CD4-positive, alpha-beta T cell treated with Interleukin-6 at 100 ng/mL for 8 hours (primary cell): ENCODE measurements around the gene RARB.

ENCODE experiments used
- DNase-seq: peaks from one replicate; pipeline ENCODE4 v3.0.0-alpha.2; 2020; ENCODE audit warnings: mixed read lengths, low spot score

RARB gene

DNA sequence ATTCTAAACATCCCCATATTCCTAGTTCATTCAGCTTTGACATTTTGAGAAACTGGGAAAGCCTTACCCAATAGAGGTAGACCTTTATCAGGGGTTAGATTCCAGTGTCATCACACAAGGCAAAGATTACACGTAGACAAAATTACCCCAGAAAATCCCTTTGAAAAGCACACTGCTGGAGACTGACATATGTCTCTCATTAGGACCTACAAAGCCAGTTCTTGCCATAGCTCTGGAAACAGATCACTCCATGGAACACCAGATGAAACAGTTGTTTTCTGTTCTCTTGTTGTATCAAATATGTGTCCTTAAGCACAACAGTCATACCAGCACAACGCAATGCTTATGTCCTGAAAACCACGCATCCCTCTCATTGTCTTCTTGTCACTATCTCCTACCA is 44.7 kb downstream of the RARB start:
- DNase-seq = no peak

DNA sequence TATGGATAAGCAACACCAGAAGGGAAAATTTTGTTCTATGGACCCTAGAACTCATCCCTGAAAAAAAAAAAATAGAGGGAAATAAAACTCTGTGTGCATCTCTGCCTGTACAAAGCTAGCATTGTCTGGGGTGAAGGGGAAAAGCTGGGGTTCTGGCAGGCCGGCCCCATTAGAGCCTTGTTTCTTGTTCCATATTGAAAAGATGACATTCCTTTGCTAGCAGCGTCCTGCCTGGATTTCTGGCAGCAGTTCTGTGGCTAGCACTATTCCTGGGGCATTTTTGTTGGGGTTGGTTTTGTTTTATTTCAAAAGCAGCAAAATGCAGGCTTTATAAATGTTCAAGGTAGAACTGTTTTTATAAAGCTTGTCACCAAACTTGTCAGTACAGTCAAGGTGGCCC is 45.2 kb downstream of the RARB start:
- no peak for DNase-seq

DNA sequence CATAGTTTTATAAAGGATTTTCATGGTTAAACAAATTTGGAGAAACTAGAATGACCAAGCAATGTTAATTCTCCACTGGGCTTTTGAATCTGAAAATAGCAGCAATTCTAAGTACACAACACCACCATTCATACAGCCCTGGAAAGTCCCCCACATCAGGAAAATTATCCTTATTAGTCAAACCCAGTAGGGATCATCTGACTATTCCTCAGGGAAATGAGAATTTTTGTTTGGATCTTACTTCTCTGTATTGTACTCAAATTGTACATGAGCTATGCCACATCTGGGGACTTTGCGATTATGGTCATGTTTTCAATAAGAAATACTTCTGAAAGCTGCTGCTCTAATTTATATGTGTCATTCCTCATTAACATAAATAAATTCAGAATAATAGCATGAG is 46.0 kb downstream of the RARB start:
- DNase-seq = no peak

DNA sequence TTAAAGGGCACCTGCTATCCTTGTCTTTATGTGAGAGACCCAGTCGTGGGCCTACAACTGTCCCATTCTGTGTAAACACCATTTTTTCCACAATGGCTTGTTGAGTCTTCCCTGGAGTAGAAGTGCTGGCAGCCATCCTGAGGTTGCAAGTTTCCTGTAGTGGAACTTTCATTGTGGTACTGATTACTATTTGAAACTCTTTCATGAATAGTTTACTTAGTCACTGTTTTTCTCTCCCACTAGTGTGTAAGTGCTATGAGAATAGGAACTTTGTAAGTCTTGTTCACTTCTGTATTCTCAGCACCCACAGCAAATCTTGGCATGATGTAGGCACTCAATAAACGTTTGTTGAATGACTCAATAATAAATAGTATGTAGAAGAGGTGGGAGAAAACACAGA is 48.6 kb downstream of the RARB start:
- no peak for DNase-seq

DNA sequence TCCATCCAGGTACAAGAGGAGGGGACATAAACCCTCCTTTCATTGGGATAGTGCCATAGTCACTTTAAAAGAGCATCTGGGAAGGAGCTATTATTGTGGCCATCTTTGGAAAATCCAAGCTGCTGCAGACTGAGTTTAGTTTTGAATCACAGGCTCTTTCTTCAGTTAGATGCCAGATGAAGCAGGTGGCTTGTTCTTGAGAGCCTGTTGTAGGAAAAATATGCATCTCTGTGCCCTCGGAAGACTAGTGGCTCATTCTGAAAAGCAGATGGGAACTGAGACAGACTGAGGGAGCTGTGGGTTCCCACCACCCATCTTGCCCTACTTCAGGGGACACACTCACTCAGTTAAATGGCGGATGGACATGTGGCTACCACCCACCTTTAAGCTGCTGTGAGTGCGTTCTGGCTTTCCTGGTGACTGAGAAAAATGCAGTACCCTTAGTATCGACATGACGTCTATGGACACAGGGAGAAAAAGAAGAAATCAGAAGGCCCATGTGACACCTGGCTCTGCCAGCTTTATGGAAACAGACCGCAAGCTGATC is 50.2 kb downstream of the RARB start:
- DNase-seq = no peak

DNA sequence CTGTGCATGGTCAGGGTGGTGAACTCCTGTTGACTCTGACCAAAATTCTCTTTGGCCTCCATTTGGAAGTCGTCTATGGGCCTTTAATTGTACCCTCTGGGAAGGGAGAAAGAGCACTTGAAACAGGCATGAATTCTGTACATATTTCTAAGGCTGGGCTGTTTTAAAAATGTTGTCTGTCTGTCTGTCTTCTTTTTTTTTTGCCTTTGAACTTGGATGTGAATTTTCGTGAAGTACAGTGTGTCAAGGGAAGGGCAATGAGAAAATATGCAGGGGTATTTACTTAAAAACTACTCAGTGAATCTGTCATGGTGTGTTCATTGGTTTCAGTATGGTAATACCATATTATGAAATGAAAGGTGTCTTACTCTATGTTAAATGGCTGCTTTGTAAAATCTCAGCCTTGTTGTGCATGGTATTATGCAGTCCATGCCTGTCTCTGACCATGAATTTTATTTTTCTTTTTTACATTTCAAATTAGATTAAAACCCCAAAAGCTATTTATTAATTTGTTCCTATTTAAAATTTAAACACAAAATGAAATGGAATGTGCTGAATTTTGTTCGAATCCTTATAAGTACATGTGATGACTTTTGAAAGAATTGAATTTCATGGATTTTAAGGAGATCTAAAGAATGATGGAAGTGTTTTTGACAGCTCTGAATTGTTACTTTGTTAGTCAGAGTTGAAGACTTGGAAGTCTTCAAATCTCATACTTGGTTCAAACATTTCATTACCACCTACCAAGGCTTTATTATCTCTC is 51.1 kb downstream of the RARB start:
- no peak for DNase-seq

DNA sequence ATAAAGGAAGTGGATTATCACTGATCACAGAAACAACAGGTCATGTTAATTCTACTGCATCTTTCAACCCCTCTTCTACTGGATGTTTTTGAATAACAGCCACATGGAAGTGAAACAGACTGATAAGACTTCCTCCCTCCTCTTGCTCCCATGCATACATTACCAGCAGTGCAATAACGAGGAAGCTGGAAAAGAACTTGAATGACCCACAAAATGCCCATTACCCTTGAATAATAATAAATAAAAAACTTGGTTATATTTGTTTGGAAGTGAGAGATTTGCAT is 51.6 kb downstream of the RARB start:
- DNase-seq = no peak

DNA sequence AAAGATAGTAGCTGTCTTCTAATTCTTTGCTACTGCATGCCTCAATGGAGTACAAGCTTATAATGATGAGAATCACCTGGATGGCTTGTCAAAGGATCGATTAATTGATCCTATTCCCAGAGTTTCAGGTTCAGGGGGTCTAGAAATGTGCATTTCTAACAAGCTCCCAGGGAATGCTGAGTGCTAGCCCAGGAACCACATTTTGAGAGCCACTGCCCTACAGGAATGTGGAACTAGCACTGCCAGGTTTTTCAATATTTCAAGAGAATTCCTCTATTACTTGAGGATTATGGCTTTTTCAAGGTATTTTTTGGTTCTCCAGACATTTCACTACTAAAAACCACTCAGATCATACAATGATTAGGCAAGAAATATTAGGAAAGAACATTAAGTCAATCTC is 52.7 kb downstream of the RARB start:
- DNase-seq = no peak

DNA sequence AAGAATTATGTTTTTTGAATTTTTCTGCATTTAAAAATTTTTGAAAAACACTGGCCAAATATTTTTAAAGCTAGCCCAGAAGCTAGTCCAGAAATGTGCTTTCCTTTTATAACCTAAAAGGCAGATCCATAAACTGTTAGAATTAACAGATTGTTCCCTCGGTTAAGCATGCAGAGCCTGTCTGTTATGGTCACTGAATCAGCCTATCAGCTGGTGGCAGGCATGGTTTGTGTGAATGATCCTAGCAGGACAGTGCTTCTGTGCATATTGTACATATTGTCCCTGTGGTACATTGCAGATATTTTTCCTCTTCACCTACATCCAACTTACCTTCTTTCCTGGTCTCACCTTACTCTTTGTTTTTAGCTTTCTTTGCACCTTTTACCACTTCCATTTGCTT is 53.3 kb downstream of the RARB start:
- no peak for DNase-seq

DNA sequence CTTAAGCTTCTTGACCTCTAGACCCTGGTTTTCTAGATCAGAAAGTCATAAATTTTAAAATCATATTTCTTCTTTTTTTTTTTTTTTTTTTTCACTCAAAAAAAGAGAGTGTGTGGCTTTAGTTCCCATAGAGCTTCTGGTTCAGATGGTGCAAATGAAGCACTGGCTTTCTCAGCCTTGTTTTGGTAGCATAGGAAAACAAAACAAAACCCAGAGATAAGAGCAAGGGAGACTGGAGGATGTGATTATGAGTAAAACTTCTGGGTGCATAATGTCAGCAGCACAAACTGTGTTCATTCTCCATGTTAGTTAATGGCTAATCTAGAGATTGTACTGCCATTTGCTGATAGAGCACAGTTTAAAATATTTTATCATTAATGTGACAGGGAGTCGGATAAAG is 55.4 kb downstream of the RARB start:
- DNase-seq = no peak

DNA sequence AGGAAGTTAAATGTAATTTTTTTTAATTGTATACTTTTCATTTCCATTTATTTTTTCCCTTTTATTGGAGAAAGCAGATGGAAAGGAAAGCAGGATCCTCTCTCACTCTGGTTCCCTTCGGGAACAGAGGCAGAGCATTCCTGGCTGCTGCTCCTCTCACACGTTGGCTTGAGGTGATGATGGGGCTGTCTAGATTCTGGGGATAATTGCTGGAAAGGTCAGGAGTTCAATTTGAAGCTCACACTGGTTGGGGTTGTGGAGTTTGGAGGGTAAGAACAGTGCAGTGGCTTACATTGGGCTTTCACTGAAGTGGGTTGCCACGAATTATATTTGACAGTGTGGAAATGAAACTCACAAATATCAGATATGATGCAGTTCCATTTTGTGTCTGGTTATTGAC is 57.6 kb downstream of the RARB start:
- DNase-seq = no peak

DNA sequence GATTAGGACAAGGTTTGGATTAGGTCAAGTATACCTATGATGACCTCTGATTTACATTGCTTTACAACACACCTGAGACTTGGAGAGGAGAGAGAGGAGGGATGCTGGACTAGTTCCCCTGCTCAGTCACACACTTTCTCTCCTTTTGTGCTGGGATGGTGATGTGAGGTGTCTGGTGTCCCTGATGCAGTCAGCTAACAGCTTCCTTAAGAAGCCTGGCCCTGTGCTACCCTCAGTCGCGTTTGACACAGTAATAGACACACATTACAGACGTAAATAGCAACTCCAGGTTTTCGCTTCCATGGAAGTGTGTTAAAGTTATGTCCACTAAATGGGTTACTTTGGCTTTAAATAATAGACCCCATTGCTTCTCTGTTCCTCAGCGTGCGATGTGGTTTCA is 58.9 kb downstream of the RARB start:
- no peak for DNase-seq

DNA sequence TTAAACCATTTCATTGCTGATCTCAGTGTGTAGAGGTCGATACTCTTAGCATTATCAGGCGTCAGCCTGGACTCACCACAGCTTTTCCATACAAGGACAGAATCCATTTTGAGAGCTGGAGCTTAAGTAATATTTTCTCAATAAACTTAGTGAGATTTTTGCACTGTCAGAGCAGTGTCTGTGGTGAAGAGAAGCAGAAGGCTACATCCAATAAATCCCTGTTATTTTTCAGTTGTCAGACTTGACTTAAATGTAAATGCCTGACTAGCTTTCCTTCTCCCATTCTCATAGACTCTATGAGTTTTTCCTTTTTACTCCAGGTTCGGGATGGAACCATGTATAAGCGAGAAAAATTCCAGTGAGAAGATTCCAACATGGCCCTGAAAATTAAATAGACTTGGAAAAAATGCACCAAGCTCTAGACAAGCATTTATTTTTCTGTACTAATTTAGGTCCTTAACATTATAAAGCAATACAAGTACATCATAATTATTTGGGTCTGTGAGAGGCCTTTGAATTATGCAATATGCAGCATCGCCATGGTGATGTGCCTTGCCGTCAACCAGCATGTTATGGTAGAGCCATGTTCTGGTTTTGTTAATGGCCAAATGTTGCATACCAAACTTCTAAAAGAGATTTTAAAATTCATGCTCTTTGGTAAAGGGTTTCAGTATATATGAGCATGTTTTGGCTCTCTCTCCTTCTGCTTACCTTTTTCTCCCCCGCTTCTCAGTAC is 62.0 kb downstream of the RARB start:
- DNase-seq = no peak

DNA sequence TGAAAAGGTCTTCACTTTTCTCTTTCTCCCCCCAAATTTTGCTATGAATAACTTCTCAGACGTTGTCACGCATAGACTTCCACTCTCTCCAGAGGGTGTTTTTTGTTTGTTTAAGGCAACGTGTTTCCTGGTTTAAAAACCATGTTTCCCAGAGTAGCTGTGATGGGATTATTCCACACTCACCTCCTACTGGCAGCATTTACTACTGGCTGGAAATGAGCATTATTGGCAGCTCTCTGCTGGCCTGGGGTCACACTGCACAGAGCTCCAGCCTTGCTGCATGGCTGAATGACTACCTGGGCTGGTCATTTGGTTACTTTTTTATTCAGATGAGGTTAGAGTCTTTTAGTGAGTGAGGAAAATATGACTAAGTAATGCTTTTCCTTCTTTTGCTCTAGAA is 65.2 kb downstream of the RARB start:
- DNase-seq = no peak

DNA sequence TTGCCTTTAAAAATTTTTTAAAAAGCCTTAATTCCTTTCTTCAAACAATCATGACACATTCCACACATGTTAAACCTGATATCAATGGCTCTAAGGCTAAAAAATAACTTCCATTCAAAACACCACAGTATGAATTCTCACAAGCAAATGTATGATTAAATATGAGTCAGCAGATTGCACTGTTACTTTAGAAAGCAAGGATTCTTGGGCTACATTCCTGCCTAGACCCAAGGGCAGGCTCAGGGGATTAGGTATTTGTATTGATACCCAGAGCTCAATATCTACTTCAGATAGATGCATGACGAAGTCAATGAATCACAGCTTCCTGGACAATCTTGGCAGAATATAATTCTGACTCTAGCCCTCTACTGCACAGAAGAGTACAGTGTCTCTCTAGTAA is 65.7 kb downstream of the RARB start:
- no peak for DNase-seq

DNA sequence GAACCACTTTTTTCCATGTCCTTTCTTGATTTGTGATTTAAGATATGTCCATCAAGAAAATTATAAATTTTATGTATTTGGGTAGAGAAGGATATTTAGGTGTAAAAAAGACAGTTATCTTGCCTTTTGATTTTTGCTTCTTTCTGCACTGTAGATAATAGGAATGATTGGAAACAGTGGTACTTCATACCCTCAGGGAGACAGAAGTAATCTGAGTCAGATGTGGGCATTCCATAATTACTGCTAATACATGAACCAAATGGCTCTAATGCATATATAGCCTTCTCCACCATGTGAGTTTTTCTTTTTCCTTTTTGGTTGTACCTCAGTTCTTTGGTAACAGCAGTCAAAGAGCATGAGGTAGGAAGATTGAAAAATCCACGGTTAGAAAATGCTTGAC is 67.2 kb downstream of the RARB start:
- DNase-seq = no peak

DNA sequence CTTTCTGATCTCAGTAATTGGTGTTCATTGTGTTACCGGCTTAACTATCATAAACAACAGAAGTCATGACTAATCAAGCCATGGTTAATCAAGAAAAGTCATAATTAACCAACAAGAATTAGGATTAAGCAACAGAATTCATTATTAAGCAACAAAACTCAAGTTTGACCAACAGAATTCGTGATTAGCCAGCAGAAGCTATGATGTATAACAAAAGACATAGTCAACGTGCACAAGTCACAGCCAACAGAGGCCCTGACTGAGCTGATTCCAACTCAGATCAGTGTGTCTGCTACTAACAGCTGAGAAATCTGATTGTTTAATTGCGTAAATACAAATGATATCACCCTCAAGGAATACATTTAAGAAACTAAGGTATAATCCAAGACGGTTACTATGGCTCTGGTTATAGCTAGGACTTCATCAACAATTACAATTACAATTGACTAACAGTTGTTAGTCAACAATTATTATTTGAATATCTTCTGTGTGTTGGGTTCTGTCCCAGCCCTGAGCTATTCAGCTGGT is 67.7 kb downstream of the RARB start:
- DNase-seq = no peak

DNA sequence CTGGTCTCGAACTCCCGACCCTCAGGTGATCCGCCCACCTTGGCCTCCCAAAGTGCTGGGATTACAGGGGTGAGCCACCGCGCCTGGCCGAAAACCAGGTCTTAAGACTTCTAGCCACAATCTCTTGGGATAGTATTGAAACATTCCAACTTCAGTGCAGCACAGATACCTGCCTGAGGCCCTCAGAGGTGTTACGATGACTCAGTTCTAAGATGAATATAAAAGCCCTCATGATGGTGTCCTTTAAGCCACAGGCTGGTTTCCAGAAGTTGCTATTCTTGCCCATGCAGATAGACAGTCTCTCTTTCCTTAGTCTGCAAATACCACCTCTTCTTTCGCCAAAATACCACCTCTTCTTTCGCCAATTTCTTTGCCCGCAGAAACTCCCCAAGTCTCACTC is 69.0 kb downstream of the RARB start:
- no peak for DNase-seq

DNA sequence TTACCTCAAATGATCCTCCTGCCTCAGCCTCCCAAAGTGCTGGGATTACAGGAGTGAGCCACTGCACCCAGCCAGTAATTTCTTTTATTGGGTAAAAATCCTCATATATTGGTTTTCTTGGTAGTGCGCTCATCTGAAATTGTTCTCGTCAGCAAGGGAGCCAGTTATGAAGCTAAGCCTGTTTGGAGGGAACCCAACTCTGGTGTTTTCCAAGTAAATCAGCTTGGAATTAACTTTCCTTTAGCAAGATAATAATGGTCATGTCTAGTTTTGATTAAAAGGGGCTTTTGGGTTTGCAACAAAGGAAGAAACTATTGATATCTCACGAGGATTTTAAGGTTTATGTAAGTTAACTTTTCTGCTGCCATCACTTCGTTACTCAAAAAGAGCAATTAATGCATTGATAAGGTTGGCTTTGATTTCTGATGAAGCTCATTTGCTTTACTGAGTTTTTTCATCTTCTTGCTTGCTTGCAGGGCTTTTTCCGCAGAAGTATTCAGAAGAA is 72.7 kb downstream of the RARB start:
- DNase-seq = no peak

DNA sequence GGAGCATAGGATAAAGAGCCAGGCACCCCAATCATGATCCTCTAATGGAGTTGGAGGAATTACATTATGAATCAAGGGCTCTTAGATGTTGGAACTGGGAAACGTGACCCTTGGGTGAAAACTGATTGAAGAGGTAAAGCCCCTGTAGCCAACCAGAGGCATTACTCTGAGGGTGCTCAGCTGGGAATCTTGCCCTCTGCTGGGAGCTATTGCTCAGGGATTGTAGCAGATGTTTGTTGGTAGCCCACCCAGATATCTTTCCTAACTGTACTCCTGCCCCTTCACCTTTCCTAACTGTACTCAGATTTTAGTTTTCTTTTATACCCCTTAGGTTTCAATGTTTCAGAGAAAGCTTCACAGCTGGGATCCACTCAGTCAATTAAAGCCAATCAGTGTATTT is 74.2 kb downstream of the RARB start:
- no peak for DNase-seq

DNA sequence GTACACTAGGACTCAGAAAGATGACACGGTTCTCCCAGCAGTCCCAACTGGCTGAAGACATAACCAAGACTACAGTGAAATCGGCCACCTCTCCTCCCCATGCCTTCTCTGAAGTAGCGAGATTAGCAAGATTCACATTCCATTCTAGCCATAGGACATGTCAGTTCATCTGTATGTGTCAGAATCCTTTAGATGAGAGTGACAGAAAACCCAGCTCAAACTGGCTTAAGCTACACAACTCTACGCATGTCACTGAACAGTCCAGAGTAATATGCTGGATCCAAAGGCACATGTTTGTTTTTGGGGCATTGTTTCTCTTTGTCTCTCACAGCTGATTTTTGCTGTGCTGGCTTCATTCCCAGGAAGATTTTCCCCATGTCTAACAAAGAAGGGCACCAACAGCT is 75.8 kb downstream of the RARB start:
- no peak for DNase-seq

DNA sequence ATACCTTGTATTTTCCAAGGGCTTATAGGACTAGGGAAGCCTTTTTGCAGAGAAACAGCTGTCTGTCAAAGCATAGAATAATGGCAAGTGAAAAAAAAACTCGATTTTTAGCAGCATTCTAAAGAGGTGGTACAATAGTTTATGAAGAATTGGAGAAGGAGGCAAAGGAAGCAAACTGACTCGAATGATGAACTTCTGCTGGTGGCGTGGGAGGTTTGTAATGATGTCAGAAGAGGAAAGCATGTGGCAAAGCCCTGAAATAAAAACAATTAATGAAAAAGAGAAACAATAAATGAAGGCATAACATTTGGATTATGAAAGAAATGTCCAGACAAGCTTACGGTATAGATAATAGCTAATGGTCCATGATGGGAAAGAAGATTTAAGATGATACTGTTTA is 77.5 kb downstream of the RARB start:
- no peak for DNase-seq

DNA sequence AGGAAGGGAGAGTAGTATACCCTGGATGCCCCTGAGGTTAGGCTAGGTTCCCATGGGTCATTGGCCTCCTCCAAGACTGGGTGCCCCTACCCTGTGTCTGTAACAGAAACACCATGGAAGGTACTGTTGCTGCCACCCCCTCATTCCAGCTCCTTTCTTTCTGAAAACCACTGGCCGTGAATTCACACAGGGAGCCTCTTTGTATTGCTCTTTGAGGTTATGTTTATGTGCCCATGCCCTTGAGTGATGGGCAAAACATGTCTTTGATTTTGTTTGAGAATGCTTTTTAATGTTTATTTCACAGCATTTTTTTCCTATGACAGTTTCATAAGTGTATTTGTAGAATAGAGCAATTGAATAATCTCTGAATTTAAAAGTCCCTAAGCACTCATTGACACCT is 79.7 kb downstream of the RARB start:
- DNase-seq = no peak
